SK-N-DZ (cell line): ENCODE data around the gene TRPV2.

ENCODE experiments used
- DNase-seq: peaks from one replicate; pipeline ENCODE4 v3.0.0-alpha.2; 2015; ENCODE audit warnings: low spot score
- small RNA-seq, 2 experiments: library from RNA; depleted of rRNA; stranded (forward); fragments of <200 nt; gene quantifications; one replicate each; pipeline ENCODE3, GENCODE V24; 2014

The TRPV2 gene

DNA sequence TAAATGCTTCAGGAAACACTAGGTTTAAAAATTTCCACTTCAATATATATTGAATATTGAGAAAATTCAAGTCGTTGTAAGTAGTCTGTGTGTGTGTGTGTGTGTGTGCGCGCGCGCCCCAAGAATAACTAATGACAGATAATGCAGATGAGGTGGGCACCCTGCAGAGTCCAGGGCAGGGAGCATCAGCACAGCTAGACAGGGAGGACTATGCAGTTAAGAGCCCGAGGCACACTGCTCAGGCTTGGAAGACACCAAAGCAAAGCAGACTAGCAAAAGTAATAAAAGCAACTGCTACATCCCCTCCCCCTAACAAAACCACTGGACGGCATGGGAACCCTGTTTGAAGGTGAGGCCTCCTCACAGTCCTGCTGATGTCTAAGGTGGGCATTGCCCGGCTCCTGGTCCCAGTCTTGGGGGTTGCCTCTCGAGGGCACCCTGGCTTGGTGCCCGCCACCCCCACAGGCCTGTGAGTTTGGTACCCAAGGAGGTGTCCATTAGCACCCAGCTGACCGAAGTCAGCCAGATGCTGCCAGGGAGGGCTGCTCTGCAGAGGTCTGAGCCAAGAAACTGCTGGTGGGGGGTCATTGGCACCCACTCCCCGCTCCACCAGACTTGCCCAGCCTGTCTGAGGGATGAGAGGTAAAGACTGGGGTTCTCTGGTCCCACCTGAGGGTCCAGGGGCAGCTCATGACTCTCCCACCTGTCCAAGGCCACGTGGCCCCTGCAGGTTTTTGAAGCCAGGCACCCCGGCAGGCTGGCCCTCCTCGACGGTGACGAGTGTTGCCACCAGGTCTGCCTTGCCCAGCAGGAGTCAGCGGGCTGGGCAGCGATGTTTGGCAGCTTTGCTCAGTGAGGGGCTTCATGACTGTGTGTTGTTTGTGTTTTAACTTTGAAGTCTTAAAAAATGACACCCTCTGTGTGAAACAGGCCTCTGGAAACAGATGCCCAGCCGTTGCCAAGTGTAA is 58.0 kb downstream of the TRPV2 start:
- no peak for DNase-seq

DNA sequence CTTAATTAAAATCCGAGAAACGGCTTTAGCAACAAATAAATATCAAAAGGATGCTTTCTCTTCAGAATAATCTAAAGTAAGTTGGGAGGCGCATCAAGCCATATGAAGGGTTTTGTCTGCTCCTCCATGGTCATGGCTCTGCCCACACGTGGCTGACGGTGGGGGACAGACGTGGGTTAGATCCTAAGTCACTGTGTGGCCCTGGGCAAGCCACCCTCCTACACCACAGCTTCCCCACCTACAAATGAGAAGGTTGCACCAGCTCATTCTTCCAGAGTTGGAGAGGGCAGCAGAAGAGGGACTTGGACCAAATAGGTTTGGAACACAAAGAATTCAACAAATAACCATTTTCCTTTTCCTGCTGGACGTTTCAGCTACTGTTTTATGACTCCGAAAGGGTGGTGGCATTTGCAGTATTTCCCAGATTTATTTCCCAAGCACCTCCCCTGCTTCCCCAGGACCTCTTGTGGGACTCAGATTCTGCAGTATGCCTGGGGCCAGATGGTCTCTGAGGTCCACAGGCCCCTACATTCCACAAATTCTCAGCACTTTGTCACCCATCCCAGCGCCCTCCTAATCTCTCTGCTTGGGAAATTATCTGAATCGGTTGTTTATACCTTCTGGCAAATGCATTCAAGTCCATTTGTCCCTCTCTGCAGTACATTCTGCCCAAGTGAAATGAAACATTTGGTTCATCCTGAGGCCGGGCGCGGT is 58.8 kb downstream of the TRPV2 start:
- DNase-seq = no peak

DNA sequence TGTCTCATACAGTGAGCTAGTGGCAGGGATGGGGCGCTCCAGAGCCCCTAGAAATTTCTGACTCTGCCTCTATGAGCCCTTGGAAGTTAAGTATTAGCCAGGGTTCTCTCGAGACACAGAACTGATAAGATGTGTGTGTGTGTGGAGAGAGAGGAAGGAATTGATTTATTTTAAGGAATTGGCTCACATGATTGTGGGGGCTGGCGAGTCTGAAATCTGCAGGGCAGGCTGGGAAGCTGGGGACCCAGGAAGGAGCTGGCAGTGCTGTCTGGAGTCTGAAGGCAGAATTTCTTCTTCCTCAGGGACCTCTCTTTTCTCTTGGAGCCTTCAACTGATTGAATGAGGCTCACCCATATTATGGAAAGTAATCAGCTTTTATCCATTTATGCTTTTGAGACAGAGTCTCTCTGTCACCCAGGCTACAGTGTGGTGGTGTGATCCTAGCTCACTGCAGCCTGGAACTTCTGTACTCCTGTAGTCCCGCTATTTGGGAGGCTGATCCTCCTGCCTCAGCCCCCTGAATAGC is 59.9 kb downstream of the TRPV2 start:
- no peak for DNase-seq

DNA sequence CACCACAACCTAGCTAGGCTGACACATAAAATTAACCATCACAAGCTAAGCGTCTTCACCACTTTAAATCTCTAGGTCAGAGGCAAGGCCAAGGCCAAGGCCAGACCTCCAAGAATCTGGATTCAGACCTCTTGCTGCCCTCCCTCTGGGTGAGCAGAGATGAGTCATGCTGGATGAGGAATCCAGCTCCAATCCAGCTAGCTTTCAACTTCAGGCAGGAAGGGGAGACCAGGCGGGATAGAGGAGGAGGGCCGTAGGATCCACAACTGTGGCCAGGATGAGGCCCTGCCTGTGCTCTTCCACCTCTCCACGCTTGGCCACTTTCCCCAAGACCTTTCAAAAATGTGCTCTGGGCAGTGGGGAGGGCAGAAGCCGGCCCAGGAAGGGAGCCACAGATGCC is 61.9 kb downstream of the TRPV2 start:
- no peak for DNase-seq

DNA sequence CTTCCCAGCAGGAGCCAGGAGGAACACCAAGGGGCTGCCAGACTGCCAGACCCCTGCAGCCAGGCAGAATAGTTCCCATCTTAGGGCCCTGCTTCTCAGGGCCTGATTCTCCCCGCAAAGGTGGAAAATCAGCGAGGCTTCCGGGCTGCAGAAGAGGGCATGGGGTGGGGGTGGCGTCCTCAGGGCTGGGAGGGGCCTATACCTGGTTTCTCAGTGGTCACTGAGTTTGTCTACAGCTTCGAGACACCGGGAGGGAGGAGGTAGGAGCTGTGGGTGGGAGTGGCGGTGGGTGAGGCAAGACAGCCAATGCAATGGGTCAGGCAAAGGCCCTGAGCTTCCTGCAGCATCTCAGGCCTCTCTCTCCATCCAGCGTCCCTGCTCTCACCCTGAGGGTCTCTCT is 62.3 kb downstream of the TRPV2 start:
- no peak for DNase-seq

DNA sequence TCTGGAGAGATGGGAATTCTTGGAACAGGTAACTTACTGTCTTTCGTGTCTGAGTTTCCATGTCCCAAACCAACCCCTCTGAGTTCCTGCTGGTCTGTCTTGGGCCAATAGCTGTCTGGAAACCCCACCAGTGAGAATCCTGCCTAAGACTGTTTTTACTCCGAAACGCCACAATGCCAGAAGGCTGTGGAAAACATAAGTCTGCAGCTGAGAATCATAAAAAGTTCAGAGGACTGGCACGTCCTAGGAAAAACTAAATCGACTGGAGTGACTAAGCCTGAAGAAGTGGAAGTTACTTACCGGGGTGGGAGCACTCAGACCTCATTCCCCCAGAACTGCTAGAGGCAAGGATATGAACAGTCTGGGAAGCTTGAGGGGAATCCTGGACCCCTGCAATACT is 63.3 kb downstream of the TRPV2 start:
- no peak for DNase-seq

DNA sequence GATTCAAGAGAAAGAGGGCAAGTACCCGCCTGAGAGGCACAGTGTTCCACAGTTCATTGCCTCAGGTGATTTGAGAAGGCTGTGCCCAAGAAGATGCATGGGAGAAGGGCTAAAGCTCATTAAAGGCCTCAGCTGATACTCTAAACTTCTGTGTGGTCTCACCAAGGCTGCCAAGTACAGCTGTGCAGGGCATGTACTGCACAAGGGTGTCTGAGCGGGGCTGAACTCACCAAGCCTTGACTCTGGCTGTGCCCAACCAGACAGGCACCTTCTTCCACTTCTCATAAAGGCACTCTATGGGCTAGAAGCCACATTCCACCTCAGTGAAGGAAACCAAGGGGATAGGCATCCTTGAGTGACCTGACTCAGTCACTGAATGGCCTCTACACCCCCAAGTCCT is 63.9 kb downstream of the TRPV2 start:
- no peak for DNase-seq

DNA sequence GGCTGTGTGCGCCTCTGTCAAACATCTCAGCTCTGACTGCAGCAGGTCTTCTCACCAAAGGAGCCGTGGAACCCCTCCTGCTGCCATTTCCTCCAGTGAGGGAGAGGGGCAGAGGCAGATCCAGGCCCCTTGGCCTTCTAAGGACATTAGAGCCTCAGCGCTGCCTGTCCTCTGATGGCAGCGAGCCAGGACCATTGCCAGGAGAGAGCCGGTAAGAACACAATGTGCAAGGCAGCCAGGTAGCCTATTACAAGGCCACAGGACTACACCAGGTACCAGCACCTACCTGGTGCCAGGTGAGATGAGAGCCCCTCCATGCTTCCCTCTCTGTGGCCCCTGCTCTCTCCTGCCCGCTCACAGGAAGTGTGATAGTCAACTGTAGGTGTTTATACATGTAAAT is 65.6 kb downstream of the TRPV2 start:
- no peak for DNase-seq

DNA sequence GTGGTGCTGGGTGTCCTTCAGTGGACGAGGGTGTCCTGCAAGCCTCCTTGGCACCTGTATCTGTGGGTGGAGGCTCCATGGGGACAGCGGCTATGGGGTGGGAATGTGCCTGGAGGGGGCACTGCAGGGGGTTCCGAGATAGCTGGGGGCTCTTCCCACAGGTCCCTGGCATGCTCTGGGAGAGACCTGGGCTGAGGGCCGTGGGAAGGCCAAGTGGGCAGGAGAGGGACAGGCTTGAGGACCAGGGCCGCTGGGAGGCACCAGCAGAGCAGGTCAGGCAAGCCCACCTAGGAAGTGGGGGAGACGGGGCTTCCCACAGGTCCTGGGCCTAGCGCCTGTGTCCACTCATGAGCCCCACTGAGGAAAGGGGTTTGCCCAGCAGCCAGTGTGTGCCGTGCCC is 66.9 kb downstream of the TRPV2 start:
- no peak for DNase-seq

DNA sequence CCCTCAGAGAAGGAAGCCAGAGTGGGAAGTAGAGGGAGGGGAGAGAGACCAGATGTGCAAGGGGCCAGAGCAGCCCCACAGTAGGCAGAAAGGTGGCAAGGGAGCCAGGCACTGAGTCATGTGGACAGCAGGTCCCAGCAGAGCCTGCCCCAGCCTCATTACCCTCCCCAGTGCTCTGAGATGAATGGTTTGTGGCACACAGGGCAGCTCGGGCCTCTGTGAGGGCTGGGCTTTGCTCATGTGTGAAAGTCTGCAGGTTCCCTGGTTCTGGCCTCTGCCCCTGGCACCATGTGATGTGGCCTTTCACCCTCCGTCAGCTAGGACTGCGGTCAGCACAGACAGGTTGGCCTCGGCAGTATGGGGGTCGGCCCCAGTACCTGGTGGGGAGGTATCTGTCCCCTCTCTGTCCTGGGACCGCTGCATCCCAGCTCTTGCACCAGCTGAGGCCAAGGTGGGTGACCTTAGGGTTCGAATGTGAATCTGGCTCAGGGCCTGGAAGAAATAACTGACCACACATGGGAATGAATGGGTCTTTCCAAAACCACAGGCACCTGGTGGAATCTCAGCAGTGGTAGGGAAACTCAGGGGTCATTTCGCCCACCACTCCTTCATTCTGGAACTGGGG is 67.8 kb downstream of the TRPV2 start:
- DNase-seq = no peak

DNA sequence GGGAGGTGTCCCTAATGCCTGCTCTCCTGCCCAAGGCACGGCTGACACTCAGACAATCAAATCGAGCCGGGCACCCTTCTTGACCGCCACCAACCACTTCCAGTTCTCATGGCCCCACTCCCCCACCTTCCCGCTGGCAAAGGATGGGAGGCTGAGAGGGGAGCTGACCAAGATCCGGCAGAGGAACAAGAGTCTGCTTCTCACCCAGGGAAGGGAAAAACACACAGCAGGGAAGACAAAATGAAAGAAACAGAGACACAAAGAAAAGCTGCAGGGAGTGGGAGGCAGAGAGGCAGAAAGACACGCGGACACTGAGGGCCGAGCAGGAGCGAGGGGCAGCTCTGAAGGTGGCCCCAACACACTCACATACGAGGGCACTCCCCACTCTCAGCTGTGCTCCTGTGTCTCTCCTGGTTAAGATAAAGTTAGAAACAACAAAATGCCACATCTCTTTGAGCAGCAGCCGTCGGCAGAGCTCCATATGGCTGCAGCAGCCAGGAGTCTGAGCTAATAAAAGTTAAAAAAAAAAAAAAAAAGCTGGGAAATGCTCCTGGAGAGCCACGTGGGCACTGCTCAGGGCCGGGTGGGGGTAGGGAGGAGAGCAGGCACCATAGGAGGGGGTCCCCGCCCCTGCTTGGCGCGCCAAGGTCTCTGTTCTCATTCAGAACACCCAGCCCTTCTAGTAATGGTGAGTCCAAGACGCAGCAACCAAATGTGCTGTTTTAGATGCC is 69.2 kb downstream of the TRPV2 start:
- DNase-seq = no peak

Small RNAs within 50 kb of the gene (small RNA-seq; reads per million reads assigned to genes)
- gene SNORD49A = 0 reads per million in 2 experiments
- gene SNORD65 = 0 reads per million in 2 experiments
